ENCODE data around the gene LRP1B.

LRP1B gene

GRCh38 chr2:142037744-142038143 lies 93.1 kb downstream of the LRP1B start:
- no peak for DNase-seq

- DNase-seq, result no peak
Measured at GRCh38 chr2:142037066-142037465, 93.8 kb downstream of the LRP1B start.

- DNase-seq, result no peak
Measured at GRCh38 chr2:142033393-142033792, 97.4 kb downstream of the LRP1B start.

GRCh38 chr2:142031656-142032055 lies 99.2 kb downstream of the LRP1B start:
- DNase-seq, result no peak

- DNase-seq, result no peak
Measured at GRCh38 chr2:142030735-142031134, 100.1 kb downstream of the LRP1B start.

- no peak for DNase-seq
Measured at GRCh38 chr2:142029974-142030373, 100.8 kb downstream of the LRP1B start.

GRCh38 chr2:142025394-142025793 lies 105.4 kb downstream of the LRP1B start:
- no peak for DNase-seq

- DNase-seq, result no peak
Measured at GRCh38 chr2:142020368-142020767, 110.4 kb downstream of the LRP1B start.

- no peak for DNase-seq
Measured at GRCh38 chr2:142014536-142014935, 116.3 kb downstream of the LRP1B start.

GRCh38 chr2:142012797-142013196 lies 118.0 kb downstream of the LRP1B start:
- no peak for DNase-seq

- no peak for DNase-seq
Measured at GRCh38 chr2:142010477-142011270, 120.1 kb downstream of the LRP1B start.

GRCh38 chr2:142008135-142008744 lies 122.6 kb downstream of the LRP1B start:
- no peak for DNase-seq

- no peak for DNase-seq
Measured at GRCh38 chr2:141994066-141994465, 136.8 kb downstream of the LRP1B start.

GRCh38 chr2:141992695-141993094 lies 138.1 kb downstream of the LRP1B start:
- DNase-seq, result no peak

GRCh38 chr2:141968433-141968832 lies 162.4 kb downstream of the LRP1B start:
- no peak for DNase-seq

GRCh38 chr2:141967980-141968379 lies 162.8 kb downstream of the LRP1B start:
- no peak for DNase-seq

GRCh38 chr2:141967503-141967902 lies 163.3 kb downstream of the LRP1B start:
- no peak for DNase-seq

- DNase-seq, result no peak
Measured at GRCh38 chr2:141959941-141960340, 170.9 kb downstream of the LRP1B start.

- DNase-seq, result no peak
Measured at GRCh38 chr2:141959016-141959415, 171.8 kb downstream of the LRP1B start.

GRCh38 chr2:141957827-141958450 lies 172.9 kb downstream of the LRP1B start:
- no peak for DNase-seq

GRCh38 chr2:141957321-141957720 lies 173.5 kb downstream of the LRP1B start:
- DNase-seq, result no peak

GRCh38 chr2:141947396-141948114 lies 183.3 kb downstream of the LRP1B start:
- no peak for DNase-seq

- DNase-seq, result no peak
Measured at GRCh38 chr2:141946016-141946415, 184.8 kb downstream of the LRP1B start.

All from CD4-positive, alpha-beta T cell treated with Interleukin-1 beta for 1 hour (primary cell).